Measurements from ENCODE around the gene FKBP6. TPM values are rescaled to one million over a fixed set of nuclear protein-coding genes. Genes with fewer than 3 reads are reported as not detected.

FKBP6 gene
- total and polyA plus RNA-seq, 3 donors from 2014 or later: 45.4 to 148 (median 60.9) TPM

GRCh38 chr7:73350306-73351068, 22.5 kb downstream of the FKBP6 start:
- Histone ChIP-seq H3K27me3 (no peaks in the 10 kb centered on the region), H3K27ac (no peak overlapping the region), H3K4me3 (no peak overlapping the region), H3K4me1 (no peaks in the 10 kb centered on the region), H3K9me3 (no peaks in the 10 kb centered on the region), H3K36me3 (ENCODE audit: low read depth, missing control alignments) (no peaks in the 10 kb centered on the region)
- no peak for TF ChIP-seq CTCF (IDR thresholded peaks at IDR 0.05)
- no peak for TF ChIP-seq POLR2A (IDR thresholded peaks at IDR 0.05)
- 72 to 74% methylated on average over 11 to 12 of the region's 12 CpGs for WGBS, 2 donors
- DNase-seq: no peak
- intact Hi-C loops (cut with DNase I; ENCODE audit: low total_unique reads): no loop called here

- TF ChIP-seq POLR2A (IDR thresholded peaks at IDR 0.05): no peak
- no peak for TF ChIP-seq CTCF (IDR thresholded peaks at IDR 0.05)
- 66 to 73% methylated on average over 6 of the region's 6 CpGs for WGBS, 2 donors
- Histone ChIP-seq H3K4me3 (no peak overlapping the region), H3K27me3 (no peaks in the 10 kb centered on the region), H3K4me1 (no peaks in the 10 kb centered on the region), H3K36me3 (ENCODE audit: low read depth, missing control alignments) (no peaks in the 10 kb centered on the region), H3K9me3 (no peaks in the 10 kb centered on the region), H3K27ac (no peak overlapping the region)
- no peak for DNase-seq
- intact Hi-C loops (cut with DNase I; ENCODE audit: low total_unique reads): no loop called here
Observed at GRCh38 chr7:73351447-73352167, 23.6 kb downstream of the FKBP6 start.

GRCh38 chr7:73352784-73353183, 24.8 kb downstream of the FKBP6 start:
- Histone ChIP-seq H3K27me3 (no peaks in the 10 kb centered on the region), H3K4me1 (peaks cover 3% of the 10 kb centered on the region), H3K36me3 (ENCODE audit: low read depth, missing control alignments) (no peaks in the 10 kb centered on the region), H3K27ac (no peak overlapping the region), H3K9me3 (no peaks in the 10 kb centered on the region), H3K4me3 (no peak overlapping the region)
- no peak for TF ChIP-seq POLR2A (IDR thresholded peaks at IDR 0.05)
- no peak for TF ChIP-seq CTCF (IDR thresholded peaks at IDR 0.05)
- intact Hi-C loops (cut with DNase I; ENCODE audit: low total_unique reads): no loop called here
- no peak for DNase-seq
- 99 to 100% methylated on average over 3 of the region's 3 CpGs for WGBS, 2 donors

GRCh38 chr7:73353243-73353642, 25.3 kb downstream of the FKBP6 start:
- Histone ChIP-seq H3K36me3 (ENCODE audit: low read depth, missing control alignments) (no peaks in the 10 kb centered on the region), H3K27me3 (no peaks in the 10 kb centered on the region), H3K27ac (no peak overlapping the region), H3K4me1 (peaks cover 7% of the 10 kb centered on the region), H3K4me3 (no peak overlapping the region), H3K9me3 (no peaks in the 10 kb centered on the region)
- TF ChIP-seq CTCF (IDR thresholded peaks at IDR 0.05) (no peak), POLR2A (IDR thresholded peaks at IDR 0.05) (no peak)
- no peak for DNase-seq
- 88 to 93% methylated on average over 6 of the region's 6 CpGs for WGBS, 2 donors
- intact Hi-C loops (cut with DNase I; ENCODE audit: low total_unique reads): no loop called here
